ENCODE data around the gene RASGRP3. TPM values are rescaled to one million over a fixed set of nuclear protein-coding genes. Genes with fewer than 3 reads are reported as not detected.

RASGRP3 gene
- polyA plus RNA-seq, 2 of the 4 experiments (the other 2 are of a cell fraction): 1.5 to 1.7 TPM

DNA sequence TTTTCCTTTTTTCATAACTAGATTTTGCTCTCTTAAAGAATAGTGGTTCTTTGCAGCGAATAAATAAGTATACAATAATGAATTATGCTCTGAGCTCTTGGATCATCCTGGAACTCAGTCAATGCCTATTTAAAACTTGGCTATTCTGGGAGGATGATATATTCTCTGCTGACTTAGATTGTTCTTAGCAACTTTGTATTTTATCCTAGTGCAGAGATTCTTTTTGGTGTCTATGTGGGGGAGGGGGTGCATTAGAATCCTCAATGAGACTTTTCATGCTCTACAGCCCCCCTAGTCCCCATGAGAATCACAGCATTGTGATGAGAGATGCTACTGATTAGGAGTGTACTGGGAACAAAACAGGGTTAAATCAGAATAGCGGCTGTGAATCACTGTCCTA, 131.5 kb downstream of the RASGRP3 start:
- no peak for TF ChIP-seq SREBF2 (IDR thresholded peaks at IDR 0.05)
- Histone ChIP-seq H3K4me1 (no peaks in the 10 kb centered on the region), H3K9me3 (no peaks in the 10 kb centered on the region), H3K4me3 (no peak overlapping the region), H3K4me2 (no peak overlapping the region), H3K27ac (no peak overlapping the region)
- whole genome bisulfite sequencing (ENCODE audit: missing lambda C conversion rate): 78% methylated on average over 2 of the region's 2 CpGs
- POLR2A ChIA-PET: no interaction called here
- CTCF ChIA-PET: interaction anchor here (0.9 kb wide), 1 partner anchor 9 kb away, joined by 3 read pairs; the partner anchor contains the start of gene FAM98A
- ATAC-seq (no peak), FAIRE-seq (no peak), DNase-seq (ENCODE audit: low read depth in 1 of 2, low spot score in 1 of 2) (no peak)

DNA sequence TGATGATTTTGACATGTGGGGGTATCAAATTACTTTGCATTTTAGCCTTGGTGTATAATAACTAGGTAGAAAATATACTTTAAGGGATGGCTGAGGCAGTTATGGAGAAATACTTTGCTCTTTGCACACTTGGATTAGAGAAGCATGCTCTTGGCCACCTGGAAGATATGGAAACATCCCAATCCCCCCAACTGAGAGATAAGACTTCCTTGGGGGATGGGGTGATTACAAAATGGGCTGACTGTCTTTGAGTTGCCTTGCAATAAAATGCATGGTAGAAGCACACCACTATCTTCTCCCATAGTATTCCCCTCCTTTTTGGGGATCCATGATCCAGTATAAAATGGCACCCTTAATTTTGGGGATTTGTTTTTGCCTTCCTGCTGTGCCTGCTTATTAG, 137.7 kb downstream of the RASGRP3 start:
- Histone ChIP-seq H3K27ac (no peak overlapping the region), H3K4me1 (no peaks in the 10 kb centered on the region), H3K9me3 (no peaks in the 10 kb centered on the region), H3K4me3 (no peak overlapping the region), H3K4me2 (no peak overlapping the region)
- POLR2A ChIA-PET: no interaction called here
- CTCF ChIA-PET: interaction anchor here (1.4 kb wide), 1 partner anchor 15 kb away, joined by 5 read pairs; the partner anchor contains the start of gene FAM98A
- TF ChIP-seq EHMT2 (IDR thresholded peaks at IDR 0.05; ENCODE audit: low read depth) (peak; percentile 31; the same call in 1 of the 2 replicates), TFCP2L1 (CRISPR knock-in tag; IDR thresholded peaks at IDR 0.05) (no peak)
- no peak for ATAC-seq
- no peak for FAIRE-seq
- DNase-seq (ENCODE audit: low read depth in 1 of 2, low spot score in 1 of 2): no peak

Small RNA genes within 50 kb of the gene (small RNA-seq; reads per million reads assigned to genes)
- gene ATP6V0E1P3: 0 reads per million in 6 experiments

Other genes with a start within 250 kb of the RASGRP3 start
- 83.4 and 109 TPM in 2 replicates for gene FAM98A, start 122.7 kb downstream of the RASGRP3 start, polyA plus RNA-seq (2011; rRNA removed)
- gene FAM98A, start 122.7 kb downstream of the RASGRP3 start, polyA plus RNA-seq (2017; fragmentation: RNase III; extraction: RNeasy Plus Mini Kit Qiagen cat#74134 plus additional on column Dnase treatment): 94.1 to 101 TPM (median 97.2 TPM) in 3 replicates